Glomerular visceral epithelial cell (primary cell): ENCODE measurements around the gene TBC1D5.

Experiments
- DNase-seq: peaks from one replicate; pipeline ENCODE4 v3.0.0-alpha.2; 2016; ENCODE audit errors: extremely low spot score

TBC1D5 gene

GRCh38 chr3:17592956-17593355, 149.5 kb downstream of the TBC1D5 start:
- DNase-seq, result no peak

GRCh38 chr3:17590465-17590864, 152.0 kb downstream of the TBC1D5 start:
- DNase-seq, result no peak

- no peak for DNase-seq
These were observed 152.5 kb downstream of the TBC1D5 start for GRCh38 chr3:17589888-17590287.

- DNase-seq, result no peak
These were observed 154.0 kb downstream of the TBC1D5 start for GRCh38 chr3:17588422-17588821.

- peak; percentile 1 for DNase-seq
These were observed 156.8 kb downstream of the TBC1D5 start for GRCh38 chr3:17585394-17586325.

- no peak for DNase-seq
These were observed 158.4 kb downstream of the TBC1D5 start for GRCh38 chr3:17584066-17584465.

- no peak for DNase-seq
These were observed 158.9 kb downstream of the TBC1D5 start for GRCh38 chr3:17583530-17583929.

- no peak for DNase-seq
These were observed 160.9 kb downstream of the TBC1D5 start for GRCh38 chr3:17581421-17582080.

GRCh38 chr3:17580901-17581300, 161.5 kb downstream of the TBC1D5 start:
- no peak for DNase-seq

- no peak for DNase-seq
These were observed 163.0 kb downstream of the TBC1D5 start for GRCh38 chr3:17579289-17580031.

GRCh38 chr3:17577796-17578520, 164.5 kb downstream of the TBC1D5 start:
- DNase-seq, result no peak

GRCh38 chr3:17573396-17573795, 169.0 kb downstream of the TBC1D5 start:
- DNase-seq, result no peak

- no peak for DNase-seq
These were observed 170.7 kb downstream of the TBC1D5 start for GRCh38 chr3:17571686-17572085.

GRCh38 chr3:17562845-17563244, 179.6 kb downstream of the TBC1D5 start:
- DNase-seq, result no peak

GRCh38 chr3:17558565-17558964, 183.9 kb downstream of the TBC1D5 start:
- no peak for DNase-seq

GRCh38 chr3:17557749-17558463, 184.5 kb downstream of the TBC1D5 start:
- DNase-seq, result no peak

GRCh38 chr3:17555525-17555924, 186.9 kb downstream of the TBC1D5 start:
- DNase-seq, result no peak

- DNase-seq, result no peak
These were observed 188.4 kb downstream of the TBC1D5 start for GRCh38 chr3:17554078-17554477.

- no peak for DNase-seq
These were observed 189.4 kb downstream of the TBC1D5 start for GRCh38 chr3:17553080-17553479.

GRCh38 chr3:17552351-17552750, 190.1 kb downstream of the TBC1D5 start:
- no peak for DNase-seq

- DNase-seq, result no peak
These were observed 190.5 kb downstream of the TBC1D5 start for GRCh38 chr3:17551895-17552294.
